ENCODE results near the gene CHRNA4.

Gene CHRNA4

GRCh38 chr20:63326314-63327230 lies 34.6 kb downstream of the CHRNA4 start:
- Histone ChIP-seq H3K4me3 (ENCODE audit: low read length) (peak overlapping the region; percentile 45), H3K27ac (ENCODE audit: low read depth, low read length) (peak overlapping the region; percentile 83), H3K4me1 (ENCODE audit: control insufficient read depth, low read length) (peaks cover 23% of the 10 kb centered on the region), H3K4me2 (ENCODE audit: low read length) (peak overlapping the region; percentile 43), H3K9me3 (ENCODE audit: control insufficient read depth, insufficient read depth, low read length) (peaks cover 10% of the 10 kb centered on the region; the same call in 1 of the 2 replicates), H4K20me1 (ENCODE audit: control insufficient read depth, insufficient read depth, low read depth, low read length) (no peaks in the 10 kb centered on the region), H3K36me3 (ENCODE audit: control insufficient read depth, low read length) (no peaks in the 10 kb centered on the region), H3K27me3 (ENCODE audit: control insufficient read depth, low read length) (peaks cover 5% of the 10 kb centered on the region; the same call in 1 of the 2 replicates), H3K9me2 (replicated peaks; ENCODE audit: control insufficient read depth, low read length) (no peaks in the 10 kb centered on the region), H3K79me2 (ENCODE audit: control insufficient read depth, low read length) (no peaks in the 10 kb centered on the region), H3F3A (ENCODE audit: control insufficient read depth, insufficient read depth) (peaks cover 14% of the 10 kb centered on the region)
- TF ChIP-seq EZH2phosphoT487 (IDR thresholded peaks at IDR 0.05; ENCODE audit: borderline replicate concordance, low read length) (no peak), CTCF (IDR thresholded peaks at IDR 0.05; ENCODE audit: low read depth, low read length, poor library complexity, severe bottlenecking) (no peak)

GRCh38 chr20:63325554-63326313 lies 35.4 kb downstream of the CHRNA4 start:
- H3F3A ChIP-seq (ENCODE audit: control insufficient read depth, insufficient read depth) = peaks cover 14% of the 10 kb centered on the region
- no peak for TF ChIP-seq CTCF (IDR thresholded peaks at IDR 0.05; ENCODE audit: low read depth, low read length, poor library complexity, severe bottlenecking)
- TF ChIP-seq EZH2phosphoT487 (IDR thresholded peaks at IDR 0.05; ENCODE audit: borderline replicate concordance, low read length) = no peak
- H3K27ac ChIP-seq (ENCODE audit: low read depth, low read length) = peak overlapping the region; percentile 83
- H4K20me1 ChIP-seq (ENCODE audit: control insufficient read depth, insufficient read depth, low read depth, low read length) = no peaks in the 10 kb centered on the region
- no peaks in the 10 kb centered on the region for H3K36me3 ChIP-seq (ENCODE audit: control insufficient read depth, low read length)
- H3K4me1 ChIP-seq (ENCODE audit: control insufficient read depth, low read length) = peaks cover 23% of the 10 kb centered on the region
- H3K9me2 ChIP-seq (replicated peaks; ENCODE audit: control insufficient read depth, low read length) = no peaks in the 10 kb centered on the region
- H3K79me2 ChIP-seq (ENCODE audit: control insufficient read depth, low read length) = no peaks in the 10 kb centered on the region
- peaks cover 10% of the 10 kb centered on the region; the same call in 1 of the 2 replicates for H3K9me3 ChIP-seq (ENCODE audit: control insufficient read depth, insufficient read depth, low read length)
- H3K4me2 ChIP-seq (ENCODE audit: low read length) = peak overlapping the region; percentile 43
- peaks cover 5% of the 10 kb centered on the region; the same call in 1 of the 2 replicates for H3K27me3 ChIP-seq (ENCODE audit: control insufficient read depth, low read length)
- H3K4me3 ChIP-seq (ENCODE audit: low read length) = peak overlapping the region; percentile 45; the same call in 1 of the 2 replicates

- Histone ChIP-seq H3K27ac (ENCODE audit: low read depth, low read length) (no peak overlapping the region), H3K9me3 (ENCODE audit: control insufficient read depth, insufficient read depth, low read length) (peaks cover 10% of the 10 kb centered on the region; the same call in 1 of the 2 replicates)
- no peak for TF ChIP-seq EZH2phosphoT487 (IDR thresholded peaks at IDR 0.05; ENCODE audit: borderline replicate concordance, low read length)
- TF ChIP-seq CTCF (IDR thresholded peaks at IDR 0.05; ENCODE audit: low read depth, low read length, poor library complexity, severe bottlenecking) = no peak
Observed at GRCh38 chr20:63325021-63325471, 36.1 kb downstream of the CHRNA4 start.

More at GRCh38 chr20:63325021-63325471, 36.1 kb downstream of the CHRNA4 start:
- H3K4me2 ChIP-seq (ENCODE audit: low read length) = no peak overlapping the region
- peaks cover 5% of the 10 kb centered on the region; the same call in 1 of the 2 replicates for H3K27me3 ChIP-seq (ENCODE audit: control insufficient read depth, low read length)
- no peaks in the 10 kb centered on the region for H3K9me2 ChIP-seq (replicated peaks; ENCODE audit: control insufficient read depth, low read length)
- no peak overlapping the region for H3K4me3 ChIP-seq (ENCODE audit: low read length)
- H3K36me3 ChIP-seq (ENCODE audit: control insufficient read depth, low read length) = no peaks in the 10 kb centered on the region
- H4K20me1 ChIP-seq (ENCODE audit: control insufficient read depth, insufficient read depth, low read depth, low read length) = no peaks in the 10 kb centered on the region
- H3K79me2 ChIP-seq (ENCODE audit: control insufficient read depth, low read length) = no peaks in the 10 kb centered on the region
- H3K4me1 ChIP-seq (ENCODE audit: control insufficient read depth, low read length) = peaks cover 23% of the 10 kb centered on the region
- peaks cover 14% of the 10 kb centered on the region for H3F3A ChIP-seq (ENCODE audit: control insufficient read depth, insufficient read depth)

All from DOHH2 (cell line).